Mammary epithelial cell (primary cell): ENCODE data around the gene TXNL4B.

Experiments
- EZH2 ChIP-seq: IDR thresholded peaks from 2 replicates; pipeline ENCODE4 v1.6.1; 2012; ENCODE audit warnings: low read length, inconsistent platforms, borderline replicate concordance
- TF ChIP-seq, protein P1 (sequence below), 2 donors: IDR thresholded peaks in 1 of 2; conservative IDR thresholded peaks in 1 of 2; 2 replicates each; pipeline ENCODE4 v1.5.1; 2011 to 2012; ENCODE audit warnings: inconsistent platforms in 2 of 2, low read length in 2 of 2, mild to moderate bottlenecking in 2 of 2, control low read depth in 1 of 2, low read depth in 1 of 2; ENCODE audit not compliant: insufficient read depth in 1 of 2; ENCODE audit errors: extremely low read depth in 1 of 2

DNA sequence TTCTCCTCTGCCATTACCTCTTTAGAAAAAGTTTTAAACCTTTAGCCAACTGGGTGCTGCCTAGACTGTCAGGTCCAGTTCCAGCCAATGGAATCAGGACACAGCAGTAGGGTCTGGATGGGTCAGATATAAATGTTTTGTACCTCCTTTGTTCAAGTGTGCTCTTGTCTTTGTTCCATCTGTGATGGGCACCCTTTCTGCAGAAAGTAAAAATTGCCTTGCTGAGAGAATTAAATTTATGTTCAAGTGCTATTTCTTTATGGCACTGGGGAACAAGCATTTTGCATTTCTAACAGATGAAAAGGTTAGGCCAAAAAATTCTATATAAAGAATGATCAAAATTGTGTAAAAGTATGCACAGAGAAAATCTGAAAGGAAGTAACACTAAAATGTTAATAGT lies 44.3 kb downstream of the TXNL4B start:
- TF ChIP-seq, protein P1, sequence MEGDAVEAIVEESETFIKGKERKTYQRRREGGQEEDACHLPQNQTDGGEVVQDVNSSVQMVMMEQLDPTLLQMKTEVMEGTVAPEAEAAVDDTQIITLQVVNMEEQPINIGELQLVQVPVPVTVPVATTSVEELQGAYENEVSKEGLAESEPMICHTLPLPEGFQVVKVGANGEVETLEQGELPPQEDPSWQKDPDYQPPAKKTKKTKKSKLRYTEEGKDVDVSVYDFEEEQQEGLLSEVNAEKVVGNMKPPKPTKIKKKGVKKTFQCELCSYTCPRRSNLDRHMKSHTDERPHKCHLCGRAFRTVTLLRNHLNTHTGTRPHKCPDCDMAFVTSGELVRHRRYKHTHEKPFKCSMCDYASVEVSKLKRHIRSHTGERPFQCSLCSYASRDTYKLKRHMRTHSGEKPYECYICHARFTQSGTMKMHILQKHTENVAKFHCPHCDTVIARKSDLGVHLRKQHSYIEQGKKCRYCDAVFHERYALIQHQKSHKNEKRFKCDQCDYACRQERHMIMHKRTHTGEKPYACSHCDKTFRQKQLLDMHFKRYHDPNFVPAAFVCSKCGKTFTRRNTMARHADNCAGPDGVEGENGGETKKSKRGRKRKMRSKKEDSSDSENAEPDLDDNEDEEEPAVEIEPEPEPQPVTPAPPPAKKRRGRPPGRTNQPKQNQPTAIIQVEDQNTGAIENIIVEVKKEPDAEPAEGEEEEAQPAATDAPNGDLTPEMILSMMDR (conservative IDR thresholded peaks at IDR 0.05 in 1 of 2, IDR thresholded peaks at IDR 0.05 in 1 of 2; ENCODE audit: extremely low read depth in 1 of 2, insufficient read depth in 1 of 2, low read depth in 1 of 2, low read length in 2 of 2), result no peak
- TF ChIP-seq EZH2, result no peak
